GM18867 (cell line): Measurements from ENCODE around the gene HP1BP3.

ENCODE experiments used
- ATAC-seq: cut with Tn5 transposase; IDR thresholded peaks from one replicate; pipeline ENCODE4 v1.9.1; 2021; ENCODE audit warnings: mild to moderate bottlenecking, moderate library complexity; ENCODE audit not compliant: unreplicated experiment

The HP1BP3 gene

DNA sequence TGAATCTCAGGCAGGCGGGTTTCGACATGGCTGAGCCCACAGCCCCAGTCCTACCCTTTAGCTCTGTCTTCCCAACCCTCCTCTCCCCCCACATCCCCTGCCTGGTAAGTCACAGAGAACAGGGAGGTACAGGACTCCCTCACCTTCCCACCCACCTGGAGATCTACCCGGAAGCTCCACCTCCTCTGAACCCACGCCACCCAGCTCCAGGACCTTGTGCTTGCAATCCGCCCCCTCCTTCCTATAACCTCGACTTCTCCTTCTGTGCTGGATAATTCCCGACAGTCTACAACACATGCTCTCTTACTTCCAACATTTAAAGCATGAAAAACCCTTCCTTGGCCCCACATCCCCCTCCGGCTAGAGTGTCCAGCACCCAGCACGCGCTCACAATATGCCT, 91.6 kb downstream of the HP1BP3 start:
- no peak for ATAC-seq

DNA sequence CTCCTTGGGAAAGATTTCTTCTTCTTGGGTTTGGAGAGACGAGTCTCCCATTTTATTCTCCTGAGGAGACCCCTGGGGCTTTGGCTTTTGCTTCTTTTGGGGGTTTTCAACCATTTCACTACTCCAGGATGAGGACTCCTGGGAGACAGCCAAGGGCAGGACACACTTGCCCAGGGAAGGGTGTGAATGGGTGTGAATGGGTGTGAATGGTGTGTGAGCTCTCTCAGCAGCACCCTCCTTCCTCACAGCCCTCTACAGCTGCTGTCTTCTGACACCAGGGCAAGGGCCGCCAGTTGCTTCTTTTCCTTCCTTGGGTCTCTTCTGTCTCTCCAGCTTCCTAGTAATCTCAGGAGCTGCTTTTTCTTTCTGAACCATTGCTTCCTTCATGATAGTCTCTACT, 93.5 kb downstream of the HP1BP3 start:
- ATAC-seq, result no peak
